ENCODE measurements around the gene CCDC12. TPM values are rescaled to one million over a fixed set of nuclear protein-coding genes. Genes with fewer than 3 reads are reported as not detected.

CCDC12 gene
- total RNA-seq, 6 experiments from 2014 or later, result 14.6 to 24.2 (median 17.0) TPM

- ATAC-seq (peak; percentile 7 to 33 (median 20)), DNase-seq (peak in 2 of 3 donors; percentile 68 to 75)
- H3K27me3 ChIP-seq, result no peaks in the 10 kb centered on the region
- intact Hi-C loops (cut with DNase I), result no loop called here
- no peak overlapping the region for H3K4me3 ChIP-seq
- peaks cover 0 to 12% (median 0%) of the 10 kb centered on the region in 4 donors for H3K36me3 ChIP-seq
- no peaks in the 10 kb centered on the region for H3K9me3 ChIP-seq
- TF ChIP-seq POLR2A (IDR thresholded peaks at IDR 0.05), result no peak
- TF ChIP-seq CTCF (IDR thresholded peaks at IDR 0.05), result no peak
- H3K4me1 ChIP-seq, result peaks cover 0 to 95% (median 48%) of the 10 kb centered on the region in 4 donors
- 28% methylated on average over 4 of the region's 6 CpGs for WGBS (ENCODE audit: insufficient coverage, low coverage, low lambda C conversion rate, missing lambda C conversion rate)
- peak overlapping the region; percentile 9 to 84 (median 37) for H3K27ac ChIP-seq
Observed at GRCh38 chr3:46931631-46932331, 44.8 kb downstream of the CCDC12 start.

DNA sequence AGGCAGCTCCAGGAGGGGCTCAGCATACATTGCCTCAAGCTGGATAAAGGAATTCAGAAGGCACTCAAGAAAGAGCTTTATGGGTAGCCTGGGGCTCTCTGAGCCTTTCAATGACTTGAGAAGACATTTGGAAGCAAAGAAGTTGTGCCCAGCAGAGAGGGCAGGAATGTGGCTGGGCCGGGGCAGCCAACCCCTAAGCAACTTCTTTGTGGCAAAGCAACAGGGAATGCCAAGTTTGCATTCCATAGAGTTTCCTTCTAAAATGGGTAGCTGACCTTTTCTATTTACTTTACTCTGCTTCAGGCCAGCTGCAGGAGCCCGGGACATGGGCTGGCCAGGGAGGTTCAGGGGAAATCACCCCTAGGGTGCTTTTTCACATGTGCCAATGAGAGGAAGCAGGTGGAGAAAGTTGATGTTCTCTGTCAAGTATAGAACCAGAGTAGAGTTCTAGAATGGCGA lies 45.6 kb downstream of the CCDC12 start:
- Histone ChIP-seq H3K9me3 (no peaks in the 10 kb centered on the region), H3K4me1 (peaks cover 0 to 95% (median 42%) of the 10 kb centered on the region in 4 donors), H3K36me3 (peaks cover 0 to 12% (median 0%) of the 10 kb centered on the region in 4 donors), H3K27ac (peak overlapping the region; percentile 9 to 84 (median 37)), H3K4me3 (no peak overlapping the region), H3K27me3 (no peaks in the 10 kb centered on the region)
- DNase-seq (no peak), ATAC-seq (peak in 3 of 4 donors; percentile 16 to 23 (median 20))
- intact Hi-C loops (cut with DNase I), result no loop called here
- 0% methylated on average over 1 of the region's 3 CpGs for WGBS (ENCODE audit: insufficient coverage, low coverage, low lambda C conversion rate, missing lambda C conversion rate)
- no peak for TF ChIP-seq CTCF (IDR thresholded peaks at IDR 0.05)

- Histone ChIP-seq H3K27me3 (no peaks in the 10 kb centered on the region), H3K4me1 (peaks cover 0 to 95% (median 38%) of the 10 kb centered on the region in 4 donors), H3K36me3 (peaks cover 0 to 17% (median under 1%) of the 10 kb centered on the region in 4 donors), H3K27ac (peak overlapping the region; percentile 34 to 84 (median 37)), H3K4me3 (no peak overlapping the region), H3K9me3 (no peaks in the 10 kb centered on the region)
- DNase-seq (no peak), ATAC-seq (peak; percentile 18 to 43 (median 24))
- intact Hi-C loops (cut with DNase I), result no loop called here
- TF ChIP-seq POLR2A (IDR thresholded peaks at IDR 0.05), result no peak
- TF ChIP-seq CTCF (IDR thresholded peaks at IDR 0.05), result no peak
- 50% methylated on average over 8 of the region's 9 CpGs for WGBS (ENCODE audit: insufficient coverage, low coverage, low lambda C conversion rate, missing lambda C conversion rate)
Observed at GRCh38 chr3:46930166-46930944, 46.2 kb downstream of the CCDC12 start.

DNA sequence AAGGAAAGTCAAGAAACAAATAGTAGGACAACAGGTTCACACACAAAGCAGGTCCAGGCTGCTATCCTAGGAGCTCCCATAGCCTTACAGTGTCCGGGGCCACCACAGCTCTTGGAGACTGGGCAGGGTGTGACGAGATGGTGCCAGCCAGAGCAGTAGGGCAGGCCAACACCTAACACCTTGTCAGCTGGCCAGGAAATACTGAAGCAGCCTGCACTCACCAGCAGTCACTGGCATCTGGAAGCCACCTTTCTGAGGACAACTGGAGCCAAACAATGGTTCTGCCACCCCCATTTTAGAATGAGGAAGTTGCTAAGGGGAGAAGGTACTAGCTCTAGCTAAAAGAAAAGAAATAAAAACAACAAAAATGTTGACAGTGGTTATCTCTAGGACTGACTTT lies 47.2 kb downstream of the CCDC12 start:
- DNase-seq (peak in 1 of 3 donors; percentile 57), ATAC-seq (peak; percentile 48 to 60 (median 52))
- Histone ChIP-seq H3K36me3 (peaks cover 0 to 27% (median 5%) of the 10 kb centered on the region in 4 donors), H3K27me3 (no peaks in the 10 kb centered on the region), H3K4me3 (no peak overlapping the region), H3K27ac (peak overlapping the region in 1 of 3 donors; percentile 84), H3K4me1 (peaks cover 0 to 85% (median 30%) of the 10 kb centered on the region in 4 donors), H3K9me3 (no peaks in the 10 kb centered on the region)
- WGBS (ENCODE audit: insufficient coverage, low coverage, low lambda C conversion rate, missing lambda C conversion rate), result 40% methylated on average over 2 of the region's 2 CpGs
- no peak for TF ChIP-seq CTCF (IDR thresholded peaks at IDR 0.05)
- no peak for TF ChIP-seq POLR2A (IDR thresholded peaks at IDR 0.05)
- intact Hi-C loops (cut with DNase I), result loop anchor here (10.0 kb wide), 1 partner anchor 65 kb away; no protein-coding TSS in a partner anchor
